Skeletal muscle satellite cell (primary cell): ENCODE measurements around the gene BECN2.
"Not testable (repeated sequence)": the region's sequence is repeated elsewhere in the genome, so short reads cannot be mapped to it uniquely, and the experiment has no call there.

Experiments
- H3K27me3 ChIP-seq: 2 replicates; pipeline ENCODE4 v1.7.0; 2013; ENCODE audit warnings: low read length; ENCODE audit not compliant: control insufficient read depth, insufficient read depth
- H3K36me3 ChIP-seq: 2 replicates; pipeline ENCODE4 v1.7.0; 2013; ENCODE audit warnings: mild to moderate bottlenecking, control low read depth, low read length; ENCODE audit not compliant: insufficient read depth
- H3K4me1 ChIP-seq: 2 replicates; pipeline ENCODE4 v1.7.0; 2013; ENCODE audit warnings: low read length; ENCODE audit not compliant: control insufficient read depth, insufficient read depth
- H3K4me2 ChIP-seq: 2 replicates; pipeline ENCODE4 v1.7.0; 2013; ENCODE audit warnings: mild to moderate bottlenecking, low read length
- H3K4me3 ChIP-seq: 2 replicates; pipeline ENCODE4 v1.7.0; 2013; ENCODE audit warnings: low read length
- H3K9ac ChIP-seq: 2 replicates; pipeline ENCODE4 v1.7.0; 2013; ENCODE audit warnings: mild to moderate bottlenecking, low read depth, low read length, moderate library complexity
- H3K9me3 ChIP-seq: replicated peaks from 2 replicates; pipeline ENCODE4 v1.7.0; 2013; ENCODE audit warnings: mild to moderate bottlenecking, control low read depth, low read length

The BECN2 gene

DNA sequence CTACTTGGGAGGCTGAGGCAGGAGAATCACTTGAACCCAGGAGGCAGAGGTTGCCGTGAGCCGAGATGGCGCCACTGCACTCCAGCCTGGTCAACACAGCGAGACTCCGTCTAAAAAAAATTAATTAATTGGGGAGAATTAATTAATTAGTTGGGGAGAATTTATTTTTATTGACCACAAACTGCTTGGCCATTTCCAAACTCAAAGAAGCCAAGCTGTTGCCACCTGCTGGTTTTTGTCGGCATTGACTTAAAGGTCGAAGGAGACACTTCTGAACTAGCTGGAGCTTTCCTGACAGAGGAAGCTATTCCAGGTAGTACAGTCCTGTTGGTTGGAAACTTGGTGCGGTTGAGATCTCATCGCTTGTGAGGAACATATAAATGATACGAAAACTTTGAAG lies 28.2 kb downstream of the BECN2 start:
- H3K9me3 ChIP-seq, result no peaks in the 10 kb centered on the region
- H3K4me2 ChIP-seq, result no peak overlapping the region
- H3K36me3 ChIP-seq, result no peaks in the 10 kb centered on the region
- peaks cover 11% of the 10 kb centered on the region for H3K4me1 ChIP-seq
- H3K4me3 ChIP-seq, result no peak overlapping the region
- H3K27me3 ChIP-seq, result peaks cover under 1% of the 10 kb centered on the region
- H3K9ac ChIP-seq, result no peak overlapping the region

DNA sequence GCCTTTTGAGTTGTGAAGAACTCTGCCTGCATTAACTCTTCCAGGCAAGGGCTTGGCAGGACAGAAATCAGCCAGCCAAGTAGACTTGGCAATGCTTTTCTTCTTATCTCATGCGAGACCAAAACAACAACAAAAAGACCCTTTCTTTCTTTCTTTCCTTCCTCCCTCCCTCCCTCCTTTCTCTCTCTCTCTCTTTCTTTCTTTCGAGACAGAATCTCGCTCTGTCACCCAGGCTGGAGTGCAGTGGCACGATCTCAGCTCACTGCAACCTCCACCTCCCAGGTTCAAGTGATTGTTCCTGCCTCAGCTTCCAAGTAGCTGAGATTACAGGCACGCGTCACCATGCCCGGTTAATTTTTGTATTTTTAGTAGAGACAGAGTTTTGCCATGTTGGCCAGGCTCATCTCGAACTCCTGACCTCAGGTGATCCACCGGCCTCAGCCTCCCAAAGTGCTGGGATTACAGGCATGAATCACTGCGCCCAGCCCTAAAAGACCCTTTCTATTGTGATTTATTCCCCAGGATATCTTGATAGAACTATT lies 30.9 kb downstream of the BECN2 start:
- H3K9me3 ChIP-seq, H3K36me3 ChIP-seq, H3K9ac ChIP-seq, H3K4me2 ChIP-seq, H3K27me3 ChIP-seq, H3K4me3 ChIP-seq: not testable (repeated sequence)
- H3K4me1 ChIP-seq, result peaks cover 19% of the 10 kb centered on the region

DNA sequence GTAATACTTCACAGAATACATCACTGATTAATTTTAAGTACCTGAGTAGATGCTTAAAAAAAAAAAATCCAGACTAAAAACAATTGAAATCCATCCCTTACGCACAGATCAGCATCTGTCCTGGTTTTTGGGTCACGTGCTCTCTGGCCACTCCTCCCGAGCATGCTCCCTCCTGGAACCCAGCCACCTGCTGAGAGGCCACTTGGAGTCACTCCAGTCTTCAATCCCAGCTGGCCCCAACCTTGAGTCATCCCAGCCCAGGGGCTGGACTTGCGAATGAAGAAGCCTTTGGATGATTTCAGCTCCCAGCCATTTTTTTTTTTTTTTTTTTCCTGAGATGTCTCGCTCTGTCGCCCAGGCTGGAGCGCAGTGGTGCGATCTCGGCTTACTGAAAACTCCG lies 32.5 kb downstream of the BECN2 start:
- Histone ChIP-seq H3K27me3 (peaks cover 3% of the 10 kb centered on the region), H3K36me3 (no peaks in the 10 kb centered on the region), H3K9ac (no peak overlapping the region), H3K4me3 (no peak overlapping the region), H3K4me1 (peaks cover 19% of the 10 kb centered on the region), H3K4me2 (no peak overlapping the region), H3K9me3 (no peaks in the 10 kb centered on the region)

DNA sequence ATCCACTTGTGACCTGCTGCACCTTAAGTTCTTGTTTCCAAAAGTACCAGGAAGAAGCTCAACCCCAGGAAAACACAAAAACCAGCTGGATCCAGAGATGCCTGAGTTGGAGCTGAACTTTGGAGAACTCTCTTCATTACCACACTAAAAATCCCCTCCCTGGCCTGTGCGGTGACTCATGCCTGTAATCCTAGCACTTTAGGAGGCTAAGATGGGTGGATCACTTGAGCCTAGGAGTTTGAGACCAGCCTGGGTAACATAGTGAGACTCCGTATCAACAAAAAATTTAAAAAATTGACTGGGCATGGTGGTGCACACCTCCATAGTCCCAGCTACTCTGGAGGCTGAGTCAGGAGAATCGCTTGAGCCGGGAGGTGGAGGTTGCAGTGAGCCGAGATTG lies 35.2 kb downstream of the BECN2 start:
- no peak overlapping the region for H3K4me3 ChIP-seq

DNA sequence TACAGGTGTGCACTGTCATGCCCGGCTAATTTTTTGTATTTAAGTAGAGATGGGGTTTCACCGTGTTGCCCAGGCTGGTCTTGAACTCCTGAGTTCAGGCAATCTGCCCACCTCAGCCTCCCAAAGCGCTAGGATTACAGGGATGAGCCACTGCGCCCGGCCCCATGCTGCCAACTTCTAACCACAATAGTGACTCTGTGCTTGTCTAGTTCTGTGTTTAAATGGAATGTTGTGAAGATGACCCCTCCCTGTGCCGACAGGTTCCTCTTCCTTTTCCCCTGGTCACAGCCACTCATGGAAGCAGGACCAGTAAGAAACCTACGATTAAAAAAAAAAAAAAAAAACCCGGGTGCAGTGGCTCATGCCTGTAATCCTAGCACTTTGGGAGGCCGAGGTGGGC lies 36.6 kb downstream of the BECN2 start:
- H3K27me3 ChIP-seq, result peaks cover 3% of the 10 kb centered on the region
- H3K9me3 ChIP-seq, result no peaks in the 10 kb centered on the region
- no peak overlapping the region for H3K4me2 ChIP-seq
- H3K36me3 ChIP-seq, result no peaks in the 10 kb centered on the region
- H3K4me1 ChIP-seq, result peaks cover 23% of the 10 kb centered on the region
- H3K4me3 ChIP-seq, result no peak overlapping the region
- no peak overlapping the region for H3K9ac ChIP-seq

More for the DNA sequence above, 35.2 kb downstream of the BECN2 start:
- Histone ChIP-seq H3K36me3 (no peaks in the 10 kb centered on the region), H3K9ac (no peak overlapping the region), H3K27me3 (peaks cover 3% of the 10 kb centered on the region), H3K4me2 (no peak overlapping the region), H3K9me3 (no peaks in the 10 kb centered on the region), H3K4me1 (peaks cover 19% of the 10 kb centered on the region)

DNA sequence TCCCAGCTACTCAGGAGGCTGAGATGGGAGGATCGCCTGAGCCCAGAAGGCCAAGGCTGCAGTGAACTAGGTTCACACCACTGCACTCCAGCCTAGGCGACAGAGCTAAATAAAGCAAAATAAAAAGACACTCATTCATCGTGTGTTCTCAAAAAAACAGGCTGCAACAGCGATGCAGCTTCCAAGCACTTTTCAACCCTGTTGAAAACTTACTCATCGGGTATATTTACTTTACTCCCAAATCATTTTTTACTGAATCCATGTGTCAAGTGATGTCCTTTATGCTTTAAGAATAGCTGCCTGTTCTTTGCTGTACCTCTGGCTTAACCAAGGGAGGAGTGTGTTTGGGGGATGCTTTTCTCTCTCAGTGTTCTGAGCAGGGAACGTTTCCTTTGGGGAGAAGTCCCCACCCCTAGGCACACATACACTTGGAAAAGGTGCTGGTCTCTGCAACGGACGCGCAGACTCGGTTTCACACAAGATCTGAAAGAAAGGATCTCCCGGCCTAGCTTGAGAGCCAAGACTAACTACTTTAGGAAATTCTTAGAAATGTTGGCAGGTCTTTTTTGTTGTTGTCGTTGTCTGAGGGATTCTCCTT lies 39.9 kb downstream of the BECN2 start:
- no peak overlapping the region for H3K9ac ChIP-seq
- H3K27me3 ChIP-seq, result no peaks in the 10 kb centered on the region
- peaks cover 10% of the 10 kb centered on the region for H3K4me1 ChIP-seq
- H3K36me3 ChIP-seq, result no peaks in the 10 kb centered on the region
- H3K4me2 ChIP-seq, result no peak overlapping the region
- no peaks in the 10 kb centered on the region for H3K9me3 ChIP-seq
- H3K4me3 ChIP-seq, result no peak overlapping the region

DNA sequence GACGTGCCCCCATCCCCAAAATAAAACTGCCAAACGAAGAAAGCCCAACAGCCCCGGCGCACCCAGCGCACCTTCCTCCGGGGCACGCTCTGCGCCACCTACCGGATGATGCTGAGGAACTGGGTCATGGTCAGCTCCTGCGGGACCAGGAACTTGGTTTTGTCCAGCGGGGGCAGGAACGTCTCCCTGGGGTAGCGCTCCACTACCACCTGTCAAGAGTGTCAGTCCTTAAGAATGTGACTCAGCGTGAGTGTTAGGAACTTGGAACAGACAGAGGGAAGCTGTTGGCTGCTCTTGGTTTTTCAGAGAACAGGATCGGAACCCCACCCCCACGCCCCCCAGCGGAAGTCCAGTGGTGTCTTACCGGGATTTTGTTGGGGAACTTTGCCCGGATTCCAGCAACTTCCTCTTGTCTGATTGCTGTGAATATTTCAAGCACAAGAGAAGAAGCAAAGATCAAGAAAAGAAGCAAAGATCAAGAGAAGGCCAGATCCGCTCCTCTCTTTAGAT lies 40.9 kb downstream of the BECN2 start:
- peak overlapping the region; percentile 68 for H3K4me2 ChIP-seq
- peak overlapping the region; percentile 40 for H3K9ac ChIP-seq
- H3K36me3 ChIP-seq, result no peaks in the 10 kb centered on the region
- peak overlapping the region; percentile 48 for H3K4me3 ChIP-seq
- peaks cover 5% of the 10 kb centered on the region for H3K4me1 ChIP-seq
- H3K27me3 ChIP-seq, result no peaks in the 10 kb centered on the region
- H3K9me3 ChIP-seq, result no peaks in the 10 kb centered on the region

DNA sequence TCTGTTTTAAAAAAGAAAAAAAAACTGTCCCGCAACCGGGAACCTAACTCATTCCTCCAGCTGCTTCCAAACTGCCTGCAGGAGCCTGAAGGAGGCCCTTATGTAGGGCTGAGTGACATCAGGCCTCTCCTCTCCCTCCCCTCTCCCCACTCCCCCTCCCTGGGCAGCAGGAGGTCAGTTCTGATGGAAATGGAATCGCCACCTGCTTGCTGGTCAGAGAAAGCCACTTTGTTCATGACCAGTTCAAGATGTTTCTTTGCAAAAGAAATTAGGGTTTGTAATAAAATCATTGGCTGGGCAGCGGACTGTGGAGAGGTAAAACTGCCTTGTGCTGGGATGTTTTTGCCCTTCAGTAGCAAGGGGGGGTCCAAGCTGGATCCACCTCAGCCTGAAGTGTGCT lies 41.5 kb downstream of the BECN2 start, which contains the start of gene MAP1LC3C:
TSS of gene MAP1LC3C (minus strand) at position 73 of the 400 bp plus-strand sequence. CDS start 90 bp downstream, outside the sequence.
- Histone ChIP-seq H3K36me3 (no peaks in the 10 kb centered on the region), H3K4me3 (peak within 1 kb of the TSS; percentile 48), H3K9ac (peak within 1 kb of the TSS; percentile 40), H3K4me2 (peak within 1 kb of the TSS; percentile 68), H3K9me3 (no peaks in the 10 kb centered on the region), H3K27me3 (no peaks in the 10 kb centered on the region), H3K4me1 (peaks cover 5% of the 10 kb centered on the region)

DNA sequence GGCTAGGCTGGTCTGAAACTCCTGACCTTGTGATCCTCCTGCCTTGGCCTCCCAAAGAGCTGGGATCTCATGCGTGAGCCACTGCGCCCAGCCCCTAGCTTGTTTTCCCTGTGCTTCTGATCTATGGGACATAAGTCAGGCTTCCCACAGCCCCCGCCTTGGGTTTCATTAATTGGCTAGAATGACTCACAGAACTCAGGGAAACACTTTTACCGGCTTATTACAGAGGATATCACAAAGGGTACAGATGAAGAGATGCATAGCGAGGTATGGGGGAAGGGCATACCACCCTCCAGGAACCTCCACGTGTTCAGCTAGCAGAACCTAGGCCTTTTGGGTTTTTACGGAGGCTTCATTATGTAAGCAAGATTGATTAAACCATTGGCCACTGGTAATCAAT lies 42.9 kb downstream of the BECN2 start:
- Histone ChIP-seq H3K36me3 (no peaks in the 10 kb centered on the region), H3K4me2 (no peak overlapping the region), H3K4me1 (peaks cover 5% of the 10 kb centered on the region), H3K9ac (no peak overlapping the region), H3K27me3 (no peaks in the 10 kb centered on the region), H3K4me3 (no peak overlapping the region), H3K9me3 (no peaks in the 10 kb centered on the region)

DNA sequence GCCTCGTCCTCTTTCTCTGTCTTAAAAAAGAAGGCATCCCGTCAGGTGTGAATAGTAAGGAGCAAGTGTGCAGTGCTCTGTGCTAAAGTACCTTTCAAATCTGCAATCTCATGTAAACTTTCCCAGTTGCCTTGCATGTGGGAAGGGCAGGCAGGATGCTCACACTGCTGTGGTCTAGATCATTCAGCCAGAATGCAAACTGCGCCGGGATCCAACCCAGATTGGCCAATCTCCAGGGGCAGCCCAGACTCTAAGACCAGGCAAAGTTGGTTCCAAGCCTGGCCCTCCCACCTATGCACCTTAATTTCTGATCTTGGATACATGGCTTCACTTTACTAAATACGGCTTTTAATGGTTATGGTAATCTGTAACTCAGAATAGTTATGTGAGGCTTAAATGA lies 44.5 kb downstream of the BECN2 start:
- Histone ChIP-seq H3K36me3 (no peaks in the 10 kb centered on the region), H3K9ac (no peak overlapping the region), H3K4me1 (peaks cover 8% of the 10 kb centered on the region), H3K4me3 (no peak overlapping the region), H3K27me3 (no peaks in the 10 kb centered on the region), H3K4me2 (no peak overlapping the region), H3K9me3 (no peaks in the 10 kb centered on the region)

DNA sequence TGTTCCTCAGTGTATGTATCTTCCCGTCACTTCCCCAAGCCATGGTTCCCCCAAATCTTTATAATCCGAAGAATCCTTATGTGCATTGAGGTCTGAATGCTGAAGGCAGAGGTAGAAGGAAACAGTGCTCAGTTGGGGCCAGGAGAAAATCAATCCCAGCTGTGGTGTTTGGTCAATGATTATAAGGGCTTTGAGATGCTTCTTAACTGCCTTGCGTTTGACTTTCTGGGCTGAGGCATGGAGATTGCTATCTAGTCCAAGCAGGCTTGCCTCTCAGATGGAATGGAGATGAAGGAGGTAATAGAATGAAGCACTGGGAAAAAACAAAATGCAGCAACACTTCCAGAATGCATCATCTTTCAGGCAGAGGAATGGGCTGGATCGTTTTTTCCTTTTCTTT lies 44.9 kb downstream of the BECN2 start:
- Histone ChIP-seq H3K27me3 (no peaks in the 10 kb centered on the region), H3K4me3 (no peak overlapping the region), H3K4me2 (no peak overlapping the region), H3K36me3 (no peaks in the 10 kb centered on the region), H3K9me3 (no peaks in the 10 kb centered on the region), H3K4me1 (peaks cover 8% of the 10 kb centered on the region), H3K9ac (no peak overlapping the region)
